Activated CD8-positive, alpha-beta memory T cell treated with anti-CD3 and anti-CD28 coated beads, Interleukin-2, amount 10 ng/mL, durations not matched to agents 7 days and 5 days (primary cell): ENCODE measurements around the gene NPRL2. TPM values are rescaled to one million over a fixed set of nuclear protein-coding genes. Genes with fewer than 3 reads are reported as not detected.
A peak's percentile ranks its signal among the peaks of the same experiment; 100 is the strongest.

Experiments used
- ATAC-seq: fragments of 150-1000 bp; cut with Tn5 transposase; one replicate; pipeline ENCODE4 v1.10.0; 2021; ENCODE audit warnings: moderate library complexity
- CTCF ChIA-PET: fragments of 350-600 bp; sonication (Branson Sonifier 250); formaldehyde crosslinking; loops from one replicate; lab custom pipeline; 2021; ENCODE audit warnings: antibody characterized with exemption; lab: Charles Lee
- DNase-seq: peaks from one replicate; pipeline ENCODE4 v3.0.0-alpha.2; 2020
- H3K27ac Mint-ChIP-seq: one replicate; pipeline ENCODE4 v1.8.0; 2021; ENCODE audit warnings: mild to moderate bottlenecking, mixed read lengths
- H3K27me3 Mint-ChIP-seq: one replicate; pipeline ENCODE4 v1.8.0; 2021; ENCODE audit warnings: mixed read lengths
- H3K36me3 Mint-ChIP-seq: one replicate; pipeline ENCODE4 v1.8.0; 2021; ENCODE audit warnings: mild to moderate bottlenecking, mixed read lengths
- H3K4me1 Mint-ChIP-seq: one replicate; pipeline ENCODE4 v1.8.0; 2021; ENCODE audit warnings: mixed read lengths
- H3K4me3 Mint-ChIP-seq: one replicate; pipeline ENCODE4 v1.8.0; 2021; ENCODE audit warnings: mild to moderate bottlenecking, moderate library complexity, mixed read lengths
- H3K9me3 Mint-ChIP-seq: one replicate; pipeline ENCODE4 v1.8.0; 2022; ENCODE audit warnings: low read depth, mixed read lengths
- total RNA-seq, 2 experiments: library from RNA; stranded (reverse); gene quantifications; one replicate each; pipeline ENCODE4 v1.2.3, GENCODE V29; 2021

NPRL2 gene
- total RNA-seq, 2 experiments from 2014 or later, result 45.3 to 49.7 TPM

- CTCF ChIA-PET, result interaction anchor here (1.8 to 17.4 kb wide), 2 partner anchors 21 to 36 kb away, joined by 12 to 266 read pairs; partner anchors contain the start of genes HYAL2 and TUSC2
Measured at GRCh38 chr3:50300681-50301254, 49.8 kb downstream of the NPRL2 start.

DNA sequence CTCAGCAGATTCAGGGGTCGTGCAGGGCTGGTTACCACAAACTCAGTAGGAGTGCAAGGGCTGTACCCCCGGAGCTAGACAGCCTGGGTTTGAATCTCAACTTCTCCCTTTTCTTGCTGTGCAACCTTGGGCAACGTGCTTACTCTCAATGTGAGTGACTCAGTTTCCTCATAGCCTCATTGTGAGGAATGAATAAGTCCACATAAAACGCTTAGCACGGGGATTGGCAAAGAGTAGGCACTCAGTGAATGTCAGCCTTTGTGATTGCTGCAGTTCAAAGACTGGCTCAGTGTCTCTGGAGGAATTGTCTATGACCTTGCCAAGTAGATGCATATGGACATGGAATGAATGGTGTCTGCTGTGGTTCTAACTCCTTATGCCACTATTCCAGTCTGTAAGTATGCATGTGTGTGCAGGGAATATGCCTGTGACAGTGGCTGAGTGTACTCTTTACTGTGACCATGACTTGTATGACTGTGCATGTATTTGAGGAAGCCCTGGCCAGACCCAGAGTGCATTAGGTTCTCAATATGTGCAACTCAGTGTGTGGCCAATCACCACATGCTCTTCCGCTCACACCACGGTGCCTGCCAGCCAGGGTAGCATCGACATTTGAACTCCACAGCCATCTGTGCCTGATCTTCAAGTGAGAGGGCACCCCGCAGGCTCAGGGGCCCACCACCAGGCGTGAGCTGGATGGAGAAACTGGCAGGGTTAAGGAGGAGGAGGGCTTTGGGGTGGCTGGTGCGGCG is 50.5 kb downstream of the NPRL2 start:
- ATAC-seq (no peak), DNase-seq (peak; percentile 60)
- H3K27me3 Mint-ChIP-seq, result no peaks in the 10 kb centered on the region
- peaks cover 5% of the 10 kb centered on the region for H3K36me3 Mint-ChIP-seq
- H3K27ac Mint-ChIP-seq, result peak overlapping the region; percentile 99
- H3K4me1 Mint-ChIP-seq, result peaks cover 27% of the 10 kb centered on the region
- H3K4me3 Mint-ChIP-seq, result peak overlapping the region; percentile 96
- CTCF ChIA-PET, result interaction anchor here (0.8 to 17.4 kb wide), 14 partner anchors 21 to 105 kb away, joined by 3 to 266 read pairs (median 6); partner anchors contain the start of genes HYAL2, RASSF1 and TUSC2
- H3K9me3 Mint-ChIP-seq, result no peaks in the 10 kb centered on the region

More at GRCh38 chr3:50300681-50301254, 49.8 kb downstream of the NPRL2 start:
- Mint-ChIP-seq H3K4me3 (peak overlapping the region; percentile 96), H3K9me3 (no peaks in the 10 kb centered on the region), H3K36me3 (peaks cover 5% of the 10 kb centered on the region), H3K27ac (peak overlapping the region; percentile 99), H3K4me1 (peaks cover 27% of the 10 kb centered on the region), H3K27me3 (no peaks in the 10 kb centered on the region)
- DNase-seq (peak; percentile 40), ATAC-seq (no peak)

DNA sequence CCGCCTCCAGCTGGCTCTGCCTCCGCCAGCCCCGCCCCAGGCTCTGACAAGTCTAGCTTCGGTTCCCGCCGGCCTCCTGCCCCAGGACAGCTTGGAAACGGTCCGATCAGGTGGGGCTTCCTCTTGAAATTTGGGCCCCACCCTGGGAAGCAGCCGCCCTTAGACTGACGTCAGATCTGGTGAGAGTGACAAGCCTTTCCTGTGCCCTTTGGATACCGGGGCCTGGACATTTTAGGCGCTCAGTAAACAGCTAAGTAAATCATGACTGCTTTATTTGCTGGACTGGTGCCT is 51.0 kb downstream of the NPRL2 start:
- Mint-ChIP-seq H3K9me3 (no peaks in the 10 kb centered on the region), H3K27me3 (no peaks in the 10 kb centered on the region), H3K36me3 (peaks cover 5% of the 10 kb centered on the region), H3K4me3 (peak overlapping the region; percentile 96), H3K27ac (peak overlapping the region; percentile 99), H3K4me1 (peaks cover 24% of the 10 kb centered on the region)
- DNase-seq, result no peak
- ATAC-seq, result no peak
- CTCF ChIA-PET, result interaction anchor here (0.7 to 17.4 kb wide), 15 partner anchors 20 to 105 kb away, joined by 3 to 266 read pairs (median 5); partner anchors contain the start of genes HYAL2, RASSF1 and TUSC2

DNA sequence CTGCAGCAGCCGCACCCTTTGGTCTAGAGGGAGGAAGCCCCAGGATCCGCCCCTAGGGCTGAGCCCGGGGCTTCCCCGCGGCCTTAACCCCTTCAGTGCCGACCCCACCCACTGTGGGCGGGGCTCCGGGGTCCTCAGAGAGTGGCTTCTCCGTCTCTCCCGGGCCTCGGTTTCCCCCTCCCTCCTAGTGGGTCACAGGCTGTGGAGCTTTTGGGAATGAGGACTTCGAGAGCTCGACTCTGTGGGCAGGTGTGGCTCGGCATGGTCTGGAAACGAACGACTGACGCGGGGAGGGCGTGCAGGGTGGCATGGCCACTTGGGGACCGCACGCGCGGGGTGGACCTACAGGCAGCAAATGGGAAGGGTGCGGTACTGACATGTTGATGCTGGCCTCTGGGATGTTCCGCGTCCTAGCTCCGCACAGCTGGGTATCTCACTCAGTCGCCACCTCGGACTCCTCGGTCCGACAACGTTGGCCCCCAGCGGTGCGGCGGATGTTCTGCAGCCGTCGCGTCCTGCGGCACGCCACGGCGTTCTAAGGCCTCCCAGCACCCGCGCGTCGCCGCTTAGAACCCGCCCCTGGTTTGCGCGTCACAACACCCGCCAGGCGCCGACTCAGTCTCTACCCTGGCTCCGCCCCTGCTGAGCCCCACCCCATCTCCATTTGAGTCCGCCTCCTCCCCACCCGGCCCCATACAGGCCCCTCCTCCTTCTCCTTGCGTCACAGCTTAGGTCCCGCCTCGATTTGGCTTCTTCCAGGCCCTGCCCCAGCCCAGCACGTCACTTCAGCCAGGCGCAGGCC is 51.5 kb downstream of the NPRL2 start, which contains the start of the genes HYAL3 and NAA80:
Gene HYAL3, minus strand, starts transcription at position 570 of the 802 bp plus-strand sequence. CDS start 3,803 bp downstream, outside the sequence.
Gene NAA80, minus strand, starts transcription at position 570 of the 802 bp plus-strand sequence. CDS start 1,942 bp downstream, outside the sequence.
- H3K27ac Mint-ChIP-seq, result peak within 1 kb of the TSS; percentile 99
- DNase-seq, result peak; percentile 100
- CTCF ChIA-PET, result interaction anchor here (0.7 to 17.4 kb wide), 21 partner anchors 10 to 292 kb away, joined by 3 to 266 read pairs (median 4); partner anchors contain the start of genes HYAL2, RASSF1 and TUSC2
- peaks cover 23% of the 10 kb centered on the region for H3K4me1 Mint-ChIP-seq
- H3K9me3 Mint-ChIP-seq, result no peaks in the 10 kb centered on the region
- H3K4me3 Mint-ChIP-seq, result peak within 1 kb of the TSS; percentile 96
- ATAC-seq, result peak; percentile 84
- H3K27me3 Mint-ChIP-seq, result no peaks in the 10 kb centered on the region
- H3K36me3 Mint-ChIP-seq, result peaks cover 5% of the 10 kb centered on the region

GRCh38 chr3:50297896-50298725 is 52.5 kb downstream of the NPRL2 start:
- Mint-ChIP-seq H3K27me3 (no peaks in the 10 kb centered on the region), H3K9me3 (no peaks in the 10 kb centered on the region), H3K27ac (peak overlapping the region; percentile 99), H3K36me3 (peaks cover 5% of the 10 kb centered on the region), H3K4me3 (peak overlapping the region; percentile 96), H3K4me1 (peaks cover 23% of the 10 kb centered on the region)
- CTCF ChIA-PET, result interaction anchor here (0.5 to 17.4 kb wide), 18 partner anchors 9 to 293 kb away, joined by 3 to 266 read pairs (median 4); partner anchors contain the start of genes HYAL2, RASSF1, TMEM115 and TUSC2
- DNase-seq (peak; percentile 54), ATAC-seq (no peak)

GRCh38 chr3:50297384-50297775 is 53.2 kb downstream of the NPRL2 start:
- peak; percentile 41 for DNase-seq
- no peak for ATAC-seq
- CTCF ChIA-PET, result interaction anchor here (0.5 to 17.4 kb wide), 6 partner anchors 24 to 68 kb away, joined by 3 to 266 read pairs (median 4); partner anchors contain the start of genes HYAL2, TMEM115 and TUSC2
- no peaks in the 10 kb centered on the region for H3K9me3 Mint-ChIP-seq
- H3K27ac Mint-ChIP-seq, result peak overlapping the region; percentile 99
- H3K27me3 Mint-ChIP-seq, result no peaks in the 10 kb centered on the region
- peak overlapping the region; percentile 96 for H3K4me3 Mint-ChIP-seq
- peaks cover 29% of the 10 kb centered on the region for H3K4me1 Mint-ChIP-seq
- H3K36me3 Mint-ChIP-seq, result peaks cover 5% of the 10 kb centered on the region

Other genes with a start within 250 kb of the NPRL2 start
- gene SEMA3F, start 195.5 kb downstream of the NPRL2 start, total RNA-seq, result under 1 TPM; 0.07 to 0.09 TPM
- not detected for gene GNAT1, start 159.2 kb downstream of the NPRL2 start, total RNA-seq
- not detected for gene SLC38A3, start 145.5 kb downstream of the NPRL2 start, total RNA-seq
- gene GNAI2, start 114.6 kb downstream of the NPRL2 start, total RNA-seq, result 100 to 1,000 TPM; 450 to 509 TPM
- gene SEMA3B, start 81.6 kb downstream of the NPRL2 start, total RNA-seq, result under 1 TPM; 0.16 to 0.70 TPM
- gene LSMEM2, start 71.7 kb downstream of the NPRL2 start, total RNA-seq, result not detected
- 100 to 1,000 TPM in 1 of 2 experiments, 10 to 100 TPM in 1; 74.8 to 103 TPM for gene IFRD2, start 58.3 kb downstream of the NPRL2 start, total RNA-seq
- 10 to 100 TPM; 13.0 to 14.3 TPM for gene HYAL3, start 51.4 kb downstream of the NPRL2 start, total RNA-seq
- 10 to 100 TPM; 23.1 to 37.3 TPM for gene NAA80, start 51.4 kb downstream of the NPRL2 start, total RNA-seq
- under 1 TPM; 0.14 to 0.15 TPM for gene HYAL1, start 47.2 kb downstream of the NPRL2 start, total RNA-seq
- gene HYAL2, start 28.0 kb downstream of the NPRL2 start, total RNA-seq, result 1 to 10 TPM; 7.4 TPM
- gene TUSC2, start 22.6 kb downstream of the NPRL2 start, total RNA-seq, result 10 to 100 TPM; 20.4 to 25.0 TPM
- gene RASSF1, start 9.9 kb downstream of the NPRL2 start, total RNA-seq, result 100 to 1,000 TPM; 124 to 205 TPM
- gene ZMYND10, start 5.0 kb downstream of the NPRL2 start, total RNA-seq, result 1 to 10 TPM; 2.4 to 2.9 TPM
- gene CYB561D2, start 87 bp upstream of the NPRL2 start, total RNA-seq, result 10 to 100 TPM; 35.1 to 37.7 TPM
- gene TMEM115, start 8.7 kb upstream of the NPRL2 start, total RNA-seq, result 10 to 100 TPM; 19.8 to 23.0 TPM
- 1 to 10 TPM in 1 of 2 experiments, under 1 TPM in 1; 0.56 to 1.1 TPM for gene CACNA2D2, start 152.9 kb upstream of the NPRL2 start, total RNA-seq
- 10 to 100 TPM; 15.6 to 17.8 TPM for gene C3orf18, start 217.0 kb upstream of the NPRL2 start, total RNA-seq
- gene HEMK1, start 218.7 kb upstream of the NPRL2 start, total RNA-seq, result 10 to 100 TPM; 49.9 to 61.3 TPM